Neural cell (in vitro differentiated cells): ENCODE measurements around the gene ARHGEF25. TPM values are rescaled to one million over a fixed set of nuclear protein-coding genes. Genes with fewer than 3 reads are reported as not detected.

Experiments
- H2AFZ ChIP-seq: fragments of 200-600, 300-800 bp; sonication (generic), shearing (Covaris generic); 2 replicates; pipeline ENCODE4 v1.6.0; 2014; ENCODE audit warnings: low read depth, mild to moderate bottlenecking, antibody characterized with exemption, low read length, moderate library complexity
- H3F3A ChIP-seq: fragments of 200-600 bp; shearing (Covaris generic); 2 replicates; pipeline ENCODE4 v1.6.1; 2016; ENCODE audit warnings: mild to moderate bottlenecking, moderate library complexity, mixed read lengths, antibody characterized with exemption, low read length; ENCODE audit not compliant: insufficient read depth, poor library complexity, severe bottlenecking
- H3K27ac ChIP-seq: fragments of 200-600, 300-800 bp; sonication (generic), shearing (Covaris generic); 2 replicates; pipeline ENCODE4 v1.5.1; 2014; ENCODE audit warnings: mild to moderate bottlenecking, low read length, moderate library complexity
- H3K27me3 ChIP-seq: fragments of 300-800, 200-600 bp; sonication (generic), shearing (Covaris generic); 2 replicates; pipeline ENCODE4 v1.6.0; 2014; ENCODE audit warnings: mild to moderate bottlenecking, low read depth, low read length, moderate library complexity; ENCODE audit not compliant: insufficient read depth
- H3K36me3 ChIP-seq: fragments of 300-800, 200-600 bp; sonication (generic), shearing (Covaris generic); 2 replicates; pipeline ENCODE4 v1.5.1; 2014; ENCODE audit warnings: mild to moderate bottlenecking, antibody characterized with exemption, low read length, moderate library complexity; ENCODE audit not compliant: insufficient read depth
- H3K4me2 ChIP-seq: fragments of 300-800, 200-600 bp; sonication (generic), shearing (Covaris generic); 2 replicates; pipeline ENCODE4 v1.6.0; 2014; ENCODE audit warnings: mild to moderate bottlenecking, low read length
- H3K4me3 ChIP-seq: fragments of 300-800, 200-600 bp; sonication (generic), shearing (Covaris generic); 2 replicates; pipeline ENCODE4 v1.5.1; 2014; ENCODE audit warnings: mild to moderate bottlenecking, low read length, moderate library complexity
- H3K79me2 ChIP-seq: fragments of 200-600 bp; shearing (Covaris generic); replicated peaks from 2 replicates; pipeline ENCODE4 v1.6.0; 2014; ENCODE audit warnings: mild to moderate bottlenecking, low read length, moderate library complexity; ENCODE audit not compliant: insufficient read depth
- H3K9ac ChIP-seq: fragments of 300-800, 200-600 bp; sonication (generic), shearing (Covaris generic); 2 replicates; pipeline ENCODE4 v1.6.1; 2016; ENCODE audit warnings: mild to moderate bottlenecking, low read length, mixed read lengths
- H3K9me2 ChIP-seq: fragments of 200-600 bp; shearing (Covaris generic); 2 replicates; pipeline ENCODE4 v1.6.1; 2016; ENCODE audit warnings: mild to moderate bottlenecking, low read length, mixed read lengths; ENCODE audit not compliant: insufficient read depth
- H3K9me3 ChIP-seq: fragments of 200-600, 300-800 bp; sonication (generic), shearing (Covaris generic); 2 replicates; pipeline ENCODE4 v1.6.1; 2016; ENCODE audit warnings: mild to moderate bottlenecking, mixed run types, low read length, moderate library complexity, mixed read lengths
- H4K20me1 ChIP-seq: fragments of 200-600 bp; shearing (Covaris generic); 2 replicates; pipeline ENCODE4 v1.6.1; 2016; ENCODE audit warnings: mild to moderate bottlenecking, mixed run types; ENCODE audit not compliant: insufficient read depth
- CTCF ChIP-seq: fragments of 450-650 bp; IDR thresholded peaks from 2 replicates; pipeline ENCODE4 v1.5.1; 2014; ENCODE audit warnings: antibody characterized with exemption, mild to moderate bottlenecking, moderate library complexity; ENCODE audit not compliant: poor library complexity, severe bottlenecking
- EP300 ChIP-seq: fragments of 450-650 bp; conservative IDR thresholded peaks from 2 replicates; pipeline ENCODE4 v1.6.1; 2014; ENCODE audit warnings: antibody characterized with exemption, mild to moderate bottlenecking, moderate library complexity; ENCODE audit not compliant: poor library complexity, severe bottlenecking
- EZH2 ChIP-seq: fragments of 200-600, 300-800 bp; shearing (Covaris generic), sonication (generic); IDR thresholded peaks from 2 replicates; pipeline ENCODE4 v1.6.1; 2014; ENCODE audit warnings: antibody characterized with exemption, low read length, borderline replicate concordance, mild to moderate bottlenecking; ENCODE audit not compliant: insufficient read depth, poor library complexity, severe bottlenecking
- MXI1 ChIP-seq: fragments of 450-650 bp; conservative IDR thresholded peaks from 2 replicates; pipeline ENCODE4 v1.6.1; 2014; ENCODE audit warnings: antibody characterized with exemption, mild to moderate bottlenecking; ENCODE audit not compliant: poor library complexity, severe bottlenecking
- POLR2AphosphoS5 ChIP-seq: IDR thresholded peaks from 2 replicates; pipeline ENCODE4 v1.6.1; 2012
- RAD21 ChIP-seq: fragments of 450-650 bp; conservative IDR thresholded peaks from 2 replicates; pipeline ENCODE4 v1.6.1; 2014; ENCODE audit warnings: antibody characterized with exemption, mild to moderate bottlenecking, moderate library complexity
- REST ChIP-seq: IDR thresholded peaks from 2 replicates; pipeline ENCODE4 v1.6.1; 2012; ENCODE audit warnings: borderline replicate concordance
- SMC3 ChIP-seq: fragments of 450-650 bp; conservative IDR thresholded peaks from 2 replicates; pipeline ENCODE4 v1.6.1; 2014; ENCODE audit warnings: antibody characterized with exemption, mild to moderate bottlenecking, moderate library complexity; ENCODE audit not compliant: poor library complexity
- TAF1 ChIP-seq: IDR thresholded peaks from 2 replicates; pipeline ENCODE4 v1.6.1; 2012; ENCODE audit warnings: low read depth
- polyA plus RNA-seq: library from polyadenylated mRNA; depleted of rRNA; stranded (reverse); fragments of >200 nt; gene quantifications from 2 replicates; pipeline ENCODE4 v1.2.3, GENCODE V29; 2014

Gene ARHGEF25
- polyA plus RNA-seq, 1 donor from 2014 or later, result 12.9 TPM

- peaks cover 13% of the 10 kb centered on the region for H3K27me3 ChIP-seq
- no peak overlapping the region for H3K4me2 ChIP-seq
- H4K20me1 ChIP-seq, result no peaks in the 10 kb centered on the region
- H3K9me3 ChIP-seq, result no peaks in the 10 kb centered on the region
- H2AFZ ChIP-seq, result no peak overlapping the region
- no peaks in the 10 kb centered on the region for H3K36me3 ChIP-seq
- peak overlapping the region; percentile 69 for H3K4me3 ChIP-seq
- peak overlapping the region; percentile 66 for H3K9ac ChIP-seq
- no peaks in the 10 kb centered on the region for H3K9me2 ChIP-seq
- H3K79me2 ChIP-seq, result no peaks in the 10 kb centered on the region
- no peak overlapping the region for H3K27ac ChIP-seq
- no peaks in the 10 kb centered on the region for H3F3A ChIP-seq
- TF ChIP-seq EZH2 (no peak), REST (no peak), CTCF (no peak), MXI1 (no peak)
These were observed 834 bp downstream of the ARHGEF25 start for GRCh38 chr12:57611827-57612710.

DNA sequence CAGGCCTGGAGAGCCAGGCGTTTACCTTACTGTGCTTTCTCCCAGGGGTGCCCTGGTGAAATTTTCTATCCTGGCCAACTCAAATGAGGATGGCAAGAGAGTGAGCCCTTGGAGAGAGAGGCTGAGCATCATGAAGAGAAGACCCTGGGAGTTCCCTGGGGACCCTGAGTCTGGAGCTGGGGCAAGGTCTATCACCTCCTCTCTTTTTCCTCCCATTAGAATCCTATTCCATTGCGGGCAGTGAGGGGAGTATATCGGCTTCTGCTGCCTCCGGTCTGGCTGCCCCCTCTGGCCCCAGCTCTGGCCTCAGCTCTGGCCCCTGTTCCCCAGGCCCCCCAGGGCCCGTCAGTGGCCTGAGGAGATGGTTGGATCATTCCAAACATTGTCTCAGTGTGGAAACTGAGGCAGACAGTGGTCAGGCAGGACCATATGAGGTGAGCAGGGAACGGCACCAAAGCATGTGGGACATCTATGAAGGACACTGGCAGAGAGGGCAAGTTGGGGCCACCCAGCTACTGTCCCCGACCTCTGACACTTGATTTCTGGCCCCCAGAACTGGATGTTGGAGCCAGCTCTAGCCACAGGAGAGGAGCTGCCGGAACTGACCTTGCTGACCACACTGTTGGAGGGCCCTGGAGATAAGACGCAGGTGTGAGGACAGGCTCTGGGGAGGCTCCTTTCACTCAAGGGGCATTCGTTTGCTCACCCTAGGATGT lies 1.6 kb downstream of the ARHGEF25 start:
- Histone ChIP-seq H3K4me3 (no peak overlapping the region), H3K9me3 (no peaks in the 10 kb centered on the region), H3K4me2 (no peak overlapping the region), H3K9ac (no peak overlapping the region), H3F3A (no peaks in the 10 kb centered on the region), H3K27me3 (peaks cover 14% of the 10 kb centered on the region), H3K27ac (no peak overlapping the region), H3K36me3 (no peaks in the 10 kb centered on the region), H4K20me1 (no peaks in the 10 kb centered on the region), H3K79me2 (no peaks in the 10 kb centered on the region), H3K9me2 (no peaks in the 10 kb centered on the region), H2AFZ (no peak overlapping the region)
- TF ChIP-seq REST (no peak), MXI1 (no peak), RAD21 (no peak), EZH2 (no peak), SMC3 (no peak), POLR2AphosphoS5 (no peak), EP300 (no peak), CTCF (no peak), TAF1 (no peak)
